NCI-H2081 (cell line): ENCODE results near the gene GID4.

Source experiments
- DNase-seq, 2 experiments: peaks; one replicate each; lab custom pipeline; 2025; lab: John Stamatoyannopoulos, UW

The GID4 gene

GRCh38 chr17:18101828-18102227, 62.6 kb downstream of the GID4 start:
- no peak for DNase-seq

- no peak for DNase-seq
Measured at GRCh38 chr17:18102640-18103039, 63.4 kb downstream of the GID4 start.

- DNase-seq, result no peak
Measured at GRCh38 chr17:18105027-18105426, 65.8 kb downstream of the GID4 start.

- DNase-seq, result no peak
Measured at GRCh38 chr17:18105595-18105994, 66.4 kb downstream of the GID4 start.

- no peak for DNase-seq
Measured at GRCh38 chr17:18106211-18106610, 67.0 kb downstream of the GID4 start.

- DNase-seq, result no peak
Measured at GRCh38 chr17:18107061-18107790, 68.0 kb downstream of the GID4 start.

GRCh38 chr17:18107971-18108370, 68.8 kb downstream of the GID4 start:
- no peak for DNase-seq

- no peak for DNase-seq
Measured at GRCh38 chr17:18108401-18109312, 69.4 kb downstream of the GID4 start, which contains the start of gene MYO15A. Gene MYO15A, plus strand, starts transcription at chr17:18108756. Its CDS starts 10,045 bp downstream, at chr17:18118801.

GRCh38 chr17:18109935-18110485, 70.8 kb downstream of the GID4 start:
- no peak for DNase-seq

- DNase-seq, result no peak
Measured at GRCh38 chr17:18110636-18111145, 71.5 kb downstream of the GID4 start.

GRCh38 chr17:18111330-18111971, 72.2 kb downstream of the GID4 start:
- no peak for DNase-seq

- DNase-seq, result no peak
Measured at GRCh38 chr17:18115517-18115916, 76.3 kb downstream of the GID4 start.

GRCh38 chr17:18116078-18116477, 76.9 kb downstream of the GID4 start:
- no peak for DNase-seq

- DNase-seq, result no peak
Measured at GRCh38 chr17:18117533-18117932, 78.3 kb downstream of the GID4 start.
